KOPT-K1 (cell line): ENCODE measurements around the gene EZR.

Experiments used
- H3K27ac ChIP-seq: fragments of 200-600 bp; sonication (generic); 2 replicates; pipeline ENCODE4 v1.5.1; 2016; ENCODE audit warnings: antibody characterized with exemption, mild to moderate bottlenecking, low read depth, low read length; ENCODE audit not compliant: poor library complexity, severe bottlenecking
- H3K36me3 ChIP-seq: fragments of 200-600 bp; sonication (generic); 2 replicates; pipeline ENCODE4 v1.5.1; 2017; ENCODE audit warnings: antibody characterized with exemption, mild to moderate bottlenecking, low read length, moderate library complexity; ENCODE audit not compliant: insufficient read depth
- H3K9me3 ChIP-seq: fragments of 200-600 bp; sonication (generic); 2 replicates; pipeline ENCODE4 v1.5.1; 2017; ENCODE audit warnings: antibody characterized with exemption, low read length, mild to moderate bottlenecking; ENCODE audit not compliant: insufficient read depth, poor library complexity, severe bottlenecking

The EZR gene

GRCh38 chr6:158819213-158819976 is at the start of gene EZR:
EZR (minus strand) TSS chr6:158819368; CDS start chr6:158818093, 1,275 bp downstream.
- H3K9me3 ChIP-seq: no peaks in the 10 kb centered on the region
- peak within 1 kb of the TSS; percentile 91 for H3K27ac ChIP-seq
- H3K36me3 ChIP-seq: peaks cover 35% of the 10 kb centered on the region

GRCh38 chr6:158868122-158868480 is 48.9 kb upstream of the EZR start:
- Histone ChIP-seq H3K36me3 (no peaks in the 10 kb centered on the region), H3K9me3 (no peaks in the 10 kb centered on the region), H3K27ac (no peak overlapping the region)

GRCh38 chr6:158867381-158868121 is 48.4 kb upstream of the EZR start:
- no peaks in the 10 kb centered on the region for H3K36me3 ChIP-seq
- no peaks in the 10 kb centered on the region for H3K9me3 ChIP-seq

GRCh38 chr6:158865769-158866168 is 46.6 kb upstream of the EZR start:
- no peaks in the 10 kb centered on the region for H3K9me3 ChIP-seq
- no peaks in the 10 kb centered on the region for H3K36me3 ChIP-seq
- H3K27ac ChIP-seq: no peak overlapping the region

More at GRCh38 chr6:158867381-158868121, 48.4 kb upstream of the EZR start:
- H3K27ac ChIP-seq: no peak overlapping the region

- H3K27ac ChIP-seq: no peak overlapping the region
These were observed 44.5 kb upstream of the EZR start for GRCh38 chr6:158863646-158864045.

GRCh38 chr6:158861686-158862381 is 42.7 kb upstream of the EZR start:
- H3K36me3 ChIP-seq: no peaks in the 10 kb centered on the region
- no peaks in the 10 kb centered on the region for H3K9me3 ChIP-seq
- H3K27ac ChIP-seq: no peak overlapping the region

More at GRCh38 chr6:158863646-158864045, 44.5 kb upstream of the EZR start:
- Histone ChIP-seq H3K9me3 (no peaks in the 10 kb centered on the region), H3K36me3 (no peaks in the 10 kb centered on the region)

- Histone ChIP-seq H3K27ac (no peak overlapping the region), H3K9me3 (no peaks in the 10 kb centered on the region), H3K36me3 (no peaks in the 10 kb centered on the region)
These were observed 41.2 kb upstream of the EZR start for GRCh38 chr6:158860279-158860865.

- Histone ChIP-seq H3K27ac (no peak overlapping the region), H3K9me3 (no peaks in the 10 kb centered on the region), H3K36me3 (no peaks in the 10 kb centered on the region)
These were observed 37.1 kb upstream of the EZR start for GRCh38 chr6:158856261-158856660.

- Histone ChIP-seq H3K9me3 (no peaks in the 10 kb centered on the region), H3K36me3 (no peaks in the 10 kb centered on the region), H3K27ac (peak overlapping the region; percentile 74)
These were observed 35.3 kb upstream of the EZR start for GRCh38 chr6:158854214-158855101.

- Histone ChIP-seq H3K36me3 (no peaks in the 10 kb centered on the region), H3K9me3 (no peaks in the 10 kb centered on the region), H3K27ac (peak overlapping the region; percentile 74)
These were observed 34.7 kb upstream of the EZR start for GRCh38 chr6:158853880-158854213.

- Histone ChIP-seq H3K36me3 (no peaks in the 10 kb centered on the region), H3K9me3 (no peaks in the 10 kb centered on the region), H3K27ac (peak overlapping the region; percentile 74)
These were observed 34.1 kb upstream of the EZR start for GRCh38 chr6:158853072-158853879.

GRCh38 chr6:158852312-158853071 is 33.3 kb upstream of the EZR start:
- peak overlapping the region; percentile 74 for H3K27ac ChIP-seq
- no peaks in the 10 kb centered on the region for H3K9me3 ChIP-seq
- H3K36me3 ChIP-seq: no peaks in the 10 kb centered on the region

- H3K9me3 ChIP-seq: no peaks in the 10 kb centered on the region
- no peaks in the 10 kb centered on the region for H3K36me3 ChIP-seq
- H3K27ac ChIP-seq: no peak overlapping the region
These were observed 31.6 kb upstream of the EZR start for GRCh38 chr6:158850807-158851115.
